ENCODE data around the gene DLGAP4.
A peak's percentile ranks its signal among the peaks of the same experiment; 100 is the strongest.

DLGAP4 gene

DNA sequence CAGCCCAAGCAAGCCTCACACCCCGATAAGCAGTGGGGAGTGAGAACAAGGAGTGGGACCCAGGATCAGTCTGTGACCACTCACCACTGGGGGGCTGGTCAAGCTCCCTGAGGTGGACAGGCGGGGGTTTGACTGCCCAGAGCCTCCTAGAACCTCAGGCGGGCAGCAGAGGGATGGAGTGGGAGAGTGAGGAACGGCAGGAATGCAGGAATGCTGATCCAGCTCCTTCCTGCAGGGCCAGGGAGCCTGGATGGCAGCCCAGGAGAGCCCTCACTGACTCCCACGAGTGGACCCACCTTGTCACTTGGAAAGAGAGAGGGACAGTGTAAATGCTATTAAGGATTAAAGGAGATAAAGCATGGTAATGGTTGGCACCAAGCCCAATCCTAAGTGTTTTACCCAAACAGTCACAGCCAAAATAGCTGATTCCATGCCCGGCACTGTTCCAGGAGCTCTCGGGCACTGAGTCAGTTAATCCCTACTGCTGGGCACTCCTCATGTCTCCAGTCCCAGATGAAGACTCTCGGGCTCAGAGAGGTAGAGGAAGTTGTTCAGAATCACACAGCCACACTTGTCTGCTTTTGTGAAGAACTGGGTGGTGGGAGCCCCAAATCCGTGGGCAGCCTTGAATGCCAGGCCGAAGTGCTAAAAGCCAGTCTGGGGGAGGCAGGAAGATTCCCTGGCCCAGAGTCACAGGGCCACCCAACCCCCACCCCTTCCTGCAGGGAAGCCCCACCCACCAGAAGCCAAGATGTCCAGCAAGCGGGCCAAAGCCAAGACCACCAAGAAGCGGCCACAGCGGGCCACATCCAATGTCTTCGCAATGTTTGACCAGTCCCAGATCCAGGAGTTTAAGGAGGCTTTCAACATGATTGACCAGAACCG, 238.2 kb downstream of the DLGAP4 start:
- TF ChIP-seq CTCF (IDR thresholded peaks at IDR 0.05; ENCODE audit: insufficient read depth, low read length, missing control alignments) = no peak
- H3K4me3 ChIP-seq (ENCODE audit: low read depth, low read length) = peak overlapping the region; percentile 90
- CTCF ChIA-PET = interaction anchor here (1.4 to 2.3 kb wide), 2 partner anchors 62 to 71 kb away, joined by 4 to 8 read pairs; partner anchors contain the start of gene RAB5IF
- POLR2A ChIA-PET = interaction anchor here (0.9 to 3.5 kb wide), 3 partner anchors 8 to 82 kb away, joined by 4 to 14 read pairs (median 9); no protein-coding TSS in a partner anchor
- no peak for DNase-seq (ENCODE audit: low read depth, low spot score)

- DNase-seq (ENCODE audit: low read depth, low spot score) = no peak
- H3K4me3 ChIP-seq (ENCODE audit: low read depth, low read length) = no peak overlapping the region
- ChIA-PET CTCF (no interaction called here), POLR2A (interaction anchor here (1.5 kb wide), 1 partner anchor 80 kb away, joined by 3 read pairs; no protein-coding TSS in a partner anchor)
- TF ChIP-seq CTCF (IDR thresholded peaks at IDR 0.05; ENCODE audit: insufficient read depth, low read length, missing control alignments) = no peak
Observed at GRCh38 chr20:36546111-36546736, 240.1 kb downstream of the DLGAP4 start.

DNA sequence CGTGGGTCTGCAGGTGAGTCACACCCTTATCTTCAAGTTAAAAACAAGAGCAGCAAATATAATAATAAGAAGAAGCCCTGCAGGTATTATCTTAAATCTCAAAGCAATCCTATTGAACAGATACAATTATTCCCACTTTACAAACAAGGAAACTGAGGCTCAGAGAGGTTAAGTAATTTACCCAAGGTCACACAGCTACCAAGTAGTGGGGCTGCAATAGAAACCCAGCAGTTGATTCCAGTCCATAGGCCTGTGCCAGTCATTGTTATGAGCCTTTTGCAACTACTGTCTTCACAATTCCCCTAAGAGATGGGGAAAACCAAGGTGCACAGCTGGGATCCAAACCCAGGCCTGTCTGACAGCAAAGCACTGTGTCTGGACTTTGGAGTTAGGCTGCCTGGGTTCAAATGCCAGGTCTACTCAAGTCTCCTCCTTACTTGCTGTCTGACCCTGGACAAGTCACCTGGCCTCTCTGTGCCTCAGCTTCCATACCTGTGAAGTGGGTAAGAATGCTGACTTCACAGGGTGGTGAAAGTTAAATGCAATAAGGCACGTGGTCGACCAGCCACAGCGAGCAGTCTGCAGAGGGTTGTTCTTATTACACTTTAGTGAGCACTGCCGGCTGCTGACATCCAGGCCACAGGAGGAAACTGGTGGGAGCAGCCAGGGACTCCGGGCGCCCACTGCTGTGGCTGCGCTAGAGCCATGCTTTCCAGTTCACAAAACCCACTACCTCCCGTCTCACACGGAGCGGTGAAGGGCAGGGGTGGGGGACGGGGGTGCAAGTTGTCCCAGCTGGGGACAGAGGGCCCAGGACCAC, 241.3 kb downstream of the DLGAP4 start:
- CTCF ChIA-PET = no interaction called here
- POLR2A ChIA-PET = no interaction called here
- H3K4me3 ChIP-seq (ENCODE audit: low read depth, low read length) = no peak overlapping the region
- no peak for TF ChIP-seq CTCF (IDR thresholded peaks at IDR 0.05; ENCODE audit: insufficient read depth, low read length, missing control alignments)
- DNase-seq (ENCODE audit: low read depth, low spot score) = no peak

- DNase-seq (ENCODE audit: low read depth, low spot score) = no peak
- no peak overlapping the region for H3K4me3 ChIP-seq (ENCODE audit: low read depth, low read length)
- TF ChIP-seq CTCF (IDR thresholded peaks at IDR 0.05; ENCODE audit: insufficient read depth, low read length, missing control alignments) = peak; percentile 29
- ChIA-PET CTCF (interaction anchor here (0.6 kb wide), 1 partner anchor 44 kb away, joined by 3 read pairs; no protein-coding TSS in a partner anchor), POLR2A (no interaction called here)
Observed at GRCh38 chr20:36548006-36548315, 241.8 kb downstream of the DLGAP4 start.

DNA sequence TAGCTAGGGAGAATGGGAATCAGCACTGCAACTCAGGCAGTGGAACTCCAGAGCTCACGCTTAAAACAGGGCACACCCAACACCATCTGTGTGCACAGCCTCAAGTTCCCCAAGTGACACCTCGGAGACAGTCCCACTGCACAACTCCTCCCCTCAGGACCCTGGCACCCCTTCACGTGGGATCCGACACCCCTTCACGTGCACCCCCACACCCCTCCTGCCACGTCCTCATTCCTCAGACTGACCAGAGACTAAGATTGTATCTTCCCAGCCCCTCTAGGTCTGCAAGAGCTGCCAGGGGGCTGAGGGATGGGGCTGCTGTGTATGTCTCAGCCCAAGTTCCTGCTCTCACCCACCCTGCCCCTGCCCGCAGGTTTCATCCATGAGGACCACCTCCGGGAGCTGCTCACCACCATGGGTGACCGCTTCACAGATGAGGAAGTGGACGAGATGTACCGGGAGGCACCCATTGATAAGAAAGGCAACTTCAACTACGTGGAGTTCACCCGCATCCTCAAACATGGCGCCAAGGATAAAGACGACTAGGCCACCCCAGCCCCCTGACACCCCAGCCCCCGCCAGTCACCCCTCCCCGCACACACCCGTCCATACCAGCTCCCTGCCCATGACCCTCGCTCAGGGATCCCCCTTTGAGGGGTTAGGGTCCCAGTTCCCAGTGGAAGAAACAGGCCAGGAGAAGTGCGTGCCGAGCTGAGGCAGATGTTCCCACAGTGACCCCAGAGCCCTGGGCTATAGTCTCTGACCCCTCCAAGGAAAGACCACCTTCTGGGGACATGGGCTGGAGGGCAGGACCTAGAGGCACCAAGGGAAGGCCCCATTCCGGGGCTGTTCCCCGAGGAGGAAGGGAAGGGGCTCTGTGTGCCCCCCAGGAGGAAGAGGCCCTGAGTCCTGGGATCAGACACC, 242.8 kb downstream of the DLGAP4 start:
- ChIA-PET CTCF (interaction anchor here (2.4 kb wide), 1 partner anchor 56 kb away, joined by 7 read pairs; the partner anchor contains the start of gene RAB5IF), POLR2A (no interaction called here)
- TF ChIP-seq CTCF (IDR thresholded peaks at IDR 0.05; ENCODE audit: insufficient read depth, low read length, missing control alignments) = no peak
- no peak for DNase-seq (ENCODE audit: low read depth, low spot score)
- no peak overlapping the region for H3K4me3 ChIP-seq (ENCODE audit: low read depth, low read length)

Data from AG04449 (cell line).